NCI-H1048 (cell line): ENCODE data around the gene TBCD.

ENCODE experiments used
- DNase-seq: peaks from one replicate; lab custom pipeline; 2025; lab: John Stamatoyannopoulos, UW

Gene TBCD

DNA sequence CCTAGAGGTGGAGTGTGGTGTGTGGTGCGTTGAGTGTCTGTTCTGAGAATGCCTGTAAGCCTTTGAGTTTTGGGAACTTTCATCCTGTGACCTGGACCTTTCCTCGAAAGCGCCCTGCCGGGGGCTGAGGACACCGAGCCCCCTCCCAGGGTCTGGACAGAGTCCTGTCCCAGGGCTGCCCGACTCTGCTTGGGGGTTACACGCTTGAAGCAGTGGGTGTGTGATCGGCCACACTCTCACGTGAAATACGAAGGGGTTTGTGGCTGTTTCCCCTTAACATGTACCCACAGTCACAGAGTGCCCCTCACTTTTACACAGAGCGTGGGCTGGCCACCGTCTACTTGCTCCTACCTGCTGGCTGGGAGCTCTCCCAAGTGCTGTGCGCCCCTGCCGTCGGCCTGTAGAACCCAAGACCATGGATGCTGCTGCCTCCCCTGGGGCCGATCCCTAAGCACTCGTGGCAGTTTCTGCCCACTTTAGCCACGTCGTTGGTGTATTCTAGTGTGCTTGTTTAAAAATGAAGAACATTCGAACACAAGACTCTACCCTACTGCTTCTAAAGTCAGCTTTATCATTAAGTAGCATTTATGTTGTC is 81.1 kb downstream of the TBCD start:
- DNase-seq = no peak

GRCh38 chr17:82835122-82835521 is 83.3 kb downstream of the TBCD start:
- DNase-seq = no peak

GRCh38 chr17:82835766-82836512 is 84.1 kb downstream of the TBCD start:
- no peak for DNase-seq

DNA sequence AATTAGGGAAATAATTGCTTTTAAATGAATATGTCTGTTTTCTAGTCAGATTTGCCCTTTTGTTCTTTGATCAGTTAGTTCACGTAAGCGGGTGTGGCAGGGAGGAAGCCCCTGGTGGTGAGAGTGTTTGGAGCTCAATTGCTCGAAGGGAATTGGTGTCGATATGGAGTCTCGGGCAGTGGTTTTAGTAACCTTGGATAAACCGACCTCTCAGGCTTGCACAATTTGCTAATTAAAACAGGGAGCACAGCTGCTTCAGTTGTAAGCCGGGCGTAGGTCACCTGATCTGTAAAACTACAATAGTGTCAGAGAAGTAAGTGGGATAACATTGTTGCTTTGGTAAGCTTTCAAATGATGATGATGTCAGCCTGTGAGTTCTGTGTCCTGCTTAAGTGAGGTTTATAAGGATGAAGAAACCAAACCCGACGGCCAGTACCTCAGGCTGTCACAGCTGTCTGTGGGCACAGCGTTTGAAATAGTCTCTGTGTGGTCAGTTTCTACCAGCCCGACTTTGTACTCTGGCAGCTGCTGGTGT is 85.0 kb downstream of the TBCD start:
- DNase-seq = no peak

- no peak for DNase-seq
These were observed 85.9 kb downstream of the TBCD start for GRCh38 chr17:82837586-82838320.

- DNase-seq = no peak
These were observed 86.7 kb downstream of the TBCD start for GRCh38 chr17:82838386-82839063.

GRCh38 chr17:82839617-82840292 is 87.9 kb downstream of the TBCD start, which contains the start of gene ZNF750:
Gene ZNF750, minus strand, starts transcription at chr17:82840022. Its CDS starts 7,568 bp downstream, at chr17:82832454.
- no peak for DNase-seq

- no peak for DNase-seq
These were observed 88.6 kb downstream of the TBCD start for GRCh38 chr17:82840431-82840831.

GRCh38 chr17:82841921-82842596 is 90.2 kb downstream of the TBCD start:
- DNase-seq = no peak

DNA sequence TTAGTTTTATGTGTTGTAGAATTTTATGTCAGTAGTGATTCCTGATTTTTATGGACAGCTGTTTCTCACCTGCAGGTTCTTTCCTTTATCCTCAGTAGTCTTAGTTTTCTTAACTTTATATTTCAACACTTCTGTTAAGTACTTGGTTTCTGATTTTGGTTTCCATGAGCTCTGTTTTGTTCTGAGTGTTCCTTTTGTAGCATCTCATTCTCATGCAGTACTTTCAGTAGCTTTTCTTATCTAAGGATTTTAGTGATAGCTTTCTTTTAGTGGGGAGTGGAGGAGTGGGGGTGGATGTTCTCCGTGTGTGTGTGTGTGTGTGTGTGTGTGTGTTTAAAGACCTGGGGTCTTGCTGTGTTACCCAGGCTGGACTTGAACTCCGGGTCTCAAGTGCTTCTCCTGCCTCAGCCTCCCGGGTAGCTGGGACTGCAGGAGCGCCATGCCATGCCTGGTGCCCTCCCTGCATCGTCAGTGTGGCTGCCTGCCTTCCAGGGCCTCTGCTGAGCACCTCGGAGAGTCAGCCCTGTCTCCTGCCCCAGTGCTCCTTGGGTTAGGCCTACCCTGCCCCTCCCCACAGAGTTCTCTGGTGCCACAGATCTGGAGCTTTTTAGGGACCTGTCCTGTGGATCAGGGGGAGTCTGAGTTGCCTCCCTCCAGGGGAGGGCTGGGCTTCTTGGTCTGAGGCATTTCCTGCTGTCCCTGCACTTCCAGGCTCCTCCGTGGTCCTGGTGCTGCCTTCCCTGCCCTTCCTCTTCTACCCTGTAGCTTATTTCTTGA is 92.2 kb downstream of the TBCD start:
- no peak for DNase-seq

- no peak for DNase-seq
These were observed 92.9 kb downstream of the TBCD start for GRCh38 chr17:82844796-82845162.

GRCh38 chr17:82845163-82845807 is 93.4 kb downstream of the TBCD start:
- DNase-seq = no peak

DNA sequence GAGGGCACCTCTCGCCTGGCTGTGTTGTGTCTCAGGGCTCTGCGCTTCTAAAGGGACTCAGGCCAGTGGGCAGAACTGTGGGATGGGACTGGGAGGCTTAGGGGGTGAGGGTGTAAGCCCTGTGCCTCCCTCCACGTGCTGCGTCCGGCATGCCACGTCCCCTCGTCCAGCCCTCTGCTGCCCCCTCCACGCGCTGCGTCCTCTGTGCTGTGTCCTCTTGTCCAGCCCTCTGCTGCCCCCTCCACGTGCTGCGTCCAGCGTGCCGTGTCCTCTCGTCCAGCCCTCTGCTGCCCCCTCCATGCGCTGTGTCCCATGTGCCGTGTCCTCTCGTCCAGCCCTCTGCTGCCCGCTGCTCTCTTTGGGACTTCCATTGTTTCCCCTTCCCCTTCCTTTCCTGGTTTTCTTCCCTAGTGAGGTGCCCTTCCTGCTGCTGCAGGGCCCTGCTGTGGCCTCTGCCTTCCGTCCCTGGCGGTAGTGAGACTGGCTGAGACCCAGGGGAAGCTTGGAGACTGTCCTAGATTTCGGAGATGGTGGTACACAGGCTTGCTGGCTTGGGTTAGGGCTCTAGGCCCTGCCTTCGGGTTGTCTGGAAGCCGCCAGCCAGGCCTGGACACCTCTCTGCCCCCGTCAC is 94.3 kb downstream of the TBCD start:
- no peak for DNase-seq

DNA sequence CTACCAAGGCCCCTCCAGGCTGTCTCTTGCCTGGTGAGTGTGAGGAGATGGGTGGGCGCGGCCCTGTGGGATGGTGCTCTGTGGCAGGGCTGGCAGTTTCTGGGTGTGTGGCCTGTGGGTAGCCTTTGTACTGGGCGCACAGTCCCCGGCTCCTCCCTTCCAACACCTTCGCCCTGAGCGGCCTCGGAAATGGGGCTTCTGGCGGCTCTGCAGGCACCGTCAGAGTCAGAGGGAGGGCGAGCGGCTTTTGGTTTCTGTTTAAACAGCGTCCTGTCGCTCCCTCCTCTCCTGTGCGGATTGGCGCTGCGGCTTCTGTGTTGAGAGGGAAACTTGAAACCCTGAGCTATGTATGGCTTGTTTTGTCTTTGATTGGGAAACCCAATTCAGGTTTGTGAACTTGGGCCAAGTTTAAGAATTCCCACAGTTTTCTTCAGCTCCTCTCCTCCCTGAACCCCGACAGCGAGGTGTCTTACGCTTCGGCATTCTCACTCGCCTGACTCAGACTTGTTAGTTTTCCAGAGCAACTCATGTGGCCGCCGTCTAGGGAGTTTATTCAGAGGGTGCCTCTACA is 96.2 kb downstream of the TBCD start:
- no peak for DNase-seq

- no peak for DNase-seq
These were observed 97.4 kb downstream of the TBCD start for GRCh38 chr17:82849076-82849945.

DNA sequence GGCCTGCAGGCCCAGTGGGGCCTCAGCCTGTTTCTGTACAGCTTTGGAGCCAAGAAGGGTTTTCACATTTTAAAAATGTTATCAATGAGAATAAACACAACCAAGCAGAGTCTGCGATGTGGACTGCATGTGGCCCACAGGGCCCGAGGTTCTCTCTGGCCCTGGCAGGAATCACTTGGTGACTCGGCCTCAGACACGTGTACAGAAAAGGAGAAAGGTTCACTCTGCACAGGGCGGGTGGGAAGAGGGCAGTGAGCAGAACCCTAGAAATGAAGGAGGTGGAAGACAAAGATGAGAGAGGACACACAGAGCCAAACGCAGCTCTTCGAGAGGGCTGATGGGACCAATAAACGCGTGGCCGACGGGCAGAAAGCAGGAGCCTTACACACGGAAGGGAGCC is 99.5 kb downstream of the TBCD start:
- DNase-seq = no peak

GRCh38 chr17:82854226-82854625 is 102.4 kb downstream of the TBCD start:
- DNase-seq = no peak

- DNase-seq = no peak
These were observed 104.5 kb downstream of the TBCD start for GRCh38 chr17:82856361-82856760.
